Astrocyte (in vitro differentiated cells and primary cell): ENCODE results near the gene LPAR2.

Experiments used
- CTCF ChIP-seq: IDR thresholded peaks from 2 replicates; pipeline ENCODE4 v1.5.1; 2011; ENCODE audit warnings: low read depth, mild to moderate bottlenecking, inconsistent platforms, low read length, moderate library complexity; ENCODE audit not compliant: insufficient read depth
- EZH2 ChIP-seq: IDR thresholded peaks from 2 replicates; pipeline ENCODE4 v1.6.1; 2012; ENCODE audit warnings: mild to moderate bottlenecking, low read length, inconsistent platforms; ENCODE audit not compliant: insufficient read depth

- TF ChIP-seq CTCF: no peak
- TF ChIP-seq EZH2: no peak
These were observed 46.3 kb upstream of the LPAR2 start for GRCh38 chr19:19674315-19674714.
